DND-41 (cell line): ENCODE measurements around the gene DBP.

Experiments
- ATAC-seq: fragments of 200-7000 bp; cut with Tn5 transposase; 3 replicates; pipeline ENCODE4 v1.9.1; 2021; ENCODE audit warnings: low read depth; ENCODE audit not compliant: insufficient read depth
- DNase-seq: peaks from one replicate; pipeline ENCODE4 v3.0.0-alpha.2; 2020
- H2AFZ ChIP-seq: 2 replicates; pipeline ENCODE4 v1.6.0; 2012; ENCODE audit warnings: low read depth, low read length
- H3K27ac ChIP-seq: 2 replicates; pipeline ENCODE4 v1.5.1; 2012; ENCODE audit warnings: low read length, inconsistent platforms
- H3K27me3 ChIP-seq: fragments of 200-600 bp; sonication (generic); 2 replicates; pipeline ENCODE4 v1.6.0; 2012; ENCODE audit warnings: low read length, mild to moderate bottlenecking, inconsistent platforms; ENCODE audit not compliant: insufficient read depth, poor library complexity
- H3K36me3 ChIP-seq: 2 replicates; pipeline ENCODE4 v1.5.1; 2012; ENCODE audit warnings: low read length, inconsistent platforms; ENCODE audit not compliant: insufficient read depth
- H3K4me1 ChIP-seq: 2 replicates; pipeline ENCODE4 v1.5.1; 2012; ENCODE audit warnings: mild to moderate bottlenecking, low read length; ENCODE audit not compliant: insufficient read depth
- H3K4me2 ChIP-seq: 2 replicates; pipeline ENCODE4 v1.6.0; 2012; ENCODE audit warnings: mild to moderate bottlenecking, moderate library complexity, low read length, inconsistent platforms; ENCODE audit not compliant: insufficient read depth
- H3K4me3 ChIP-seq, 2 experiments: fragments of 200-600 bp in 1 of 2; shearing (Covaris generic) in 1 of 2; 2 replicates each; pipeline ENCODE4 v1.5.1; 2012 to 2016; ENCODE audit warnings: inconsistent platforms in 2 of 2, low read length in 2 of 2, mild to moderate bottlenecking in 2 of 2, low read depth in 1 of 2, moderate library complexity in 1 of 2
- H3K79me2 ChIP-seq: 2 replicates; pipeline ENCODE4 v1.6.0; 2012; ENCODE audit warnings: low read length, inconsistent platforms; ENCODE audit not compliant: insufficient read depth
- H3K9ac ChIP-seq: 2 replicates; pipeline ENCODE4 v1.6.0; 2012; ENCODE audit warnings: low read depth, mild to moderate bottlenecking, inconsistent platforms, low read length, moderate library complexity
- H3K9me3 ChIP-seq: 2 replicates; pipeline ENCODE4 v1.5.1; 2012; ENCODE audit warnings: low read length, moderate library complexity, mild to moderate bottlenecking, inconsistent platforms; ENCODE audit not compliant: insufficient read depth, severe bottlenecking
- H4K20me1 ChIP-seq: 2 replicates; pipeline ENCODE4 v1.6.0; 2012; ENCODE audit warnings: low read length; ENCODE audit not compliant: insufficient read depth
- EZH2 ChIP-seq: IDR thresholded peaks from 3 replicates; pipeline ENCODE4 v1.6.1; 2012; ENCODE audit warnings: borderline replicate concordance, low read depth, mild to moderate bottlenecking, moderate library complexity, low read length, inconsistent platforms; ENCODE audit not compliant: severe bottlenecking
- TF ChIP-seq, protein P1 (sequence below): IDR thresholded peaks from 2 replicates; pipeline ENCODE4 v1.5.1; 2012; ENCODE audit warnings: borderline replicate concordance, low read length, moderate library complexity, mild to moderate bottlenecking; ENCODE audit not compliant: poor library complexity, severe bottlenecking; ENCODE audit errors: extremely low read depth

The DBP gene

DNA sequence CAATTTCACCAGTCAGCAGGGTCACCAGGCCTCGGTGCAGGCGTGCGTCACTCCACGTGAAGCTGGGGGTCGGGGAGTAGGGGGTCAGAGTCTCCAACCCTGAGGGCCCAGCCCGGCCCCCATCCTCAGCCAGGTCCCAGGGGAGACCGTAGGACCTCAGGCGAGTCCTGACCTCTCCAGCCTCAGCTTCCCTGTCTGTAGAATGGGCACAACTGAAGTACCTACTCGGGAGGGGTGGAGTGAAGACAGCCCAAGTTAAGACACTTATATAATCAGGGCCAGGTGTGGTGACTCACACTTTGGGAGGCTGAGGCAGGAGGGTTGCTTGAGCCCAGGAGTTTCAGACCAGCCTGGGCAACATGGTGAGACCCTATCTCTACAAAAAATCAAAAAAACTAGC lies 33.3 kb downstream of the DBP start:
- TF ChIP-seq, protein P1, sequence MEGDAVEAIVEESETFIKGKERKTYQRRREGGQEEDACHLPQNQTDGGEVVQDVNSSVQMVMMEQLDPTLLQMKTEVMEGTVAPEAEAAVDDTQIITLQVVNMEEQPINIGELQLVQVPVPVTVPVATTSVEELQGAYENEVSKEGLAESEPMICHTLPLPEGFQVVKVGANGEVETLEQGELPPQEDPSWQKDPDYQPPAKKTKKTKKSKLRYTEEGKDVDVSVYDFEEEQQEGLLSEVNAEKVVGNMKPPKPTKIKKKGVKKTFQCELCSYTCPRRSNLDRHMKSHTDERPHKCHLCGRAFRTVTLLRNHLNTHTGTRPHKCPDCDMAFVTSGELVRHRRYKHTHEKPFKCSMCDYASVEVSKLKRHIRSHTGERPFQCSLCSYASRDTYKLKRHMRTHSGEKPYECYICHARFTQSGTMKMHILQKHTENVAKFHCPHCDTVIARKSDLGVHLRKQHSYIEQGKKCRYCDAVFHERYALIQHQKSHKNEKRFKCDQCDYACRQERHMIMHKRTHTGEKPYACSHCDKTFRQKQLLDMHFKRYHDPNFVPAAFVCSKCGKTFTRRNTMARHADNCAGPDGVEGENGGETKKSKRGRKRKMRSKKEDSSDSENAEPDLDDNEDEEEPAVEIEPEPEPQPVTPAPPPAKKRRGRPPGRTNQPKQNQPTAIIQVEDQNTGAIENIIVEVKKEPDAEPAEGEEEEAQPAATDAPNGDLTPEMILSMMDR, result no peak
- no peak for TF ChIP-seq EZH2
- no peak for ATAC-seq
- H3K27me3 ChIP-seq, result no peaks in the 10 kb centered on the region
- DNase-seq, result no peak
- H3K4me1 ChIP-seq, result no peaks in the 10 kb centered on the region
- H3K27ac ChIP-seq, result no peak overlapping the region
- no peak overlapping the region for H3K4me2 ChIP-seq
- no peak overlapping the region for H2AFZ ChIP-seq
- H3K9me3 ChIP-seq, result no peaks in the 10 kb centered on the region
- H3K79me2 ChIP-seq, result no peaks in the 10 kb centered on the region
- H4K20me1 ChIP-seq, result no peaks in the 10 kb centered on the region
- H3K36me3 ChIP-seq, result no peaks in the 10 kb centered on the region
- H3K4me3 ChIP-seq, result no peak overlapping the region
- no peak overlapping the region for H3K9ac ChIP-seq

DNA sequence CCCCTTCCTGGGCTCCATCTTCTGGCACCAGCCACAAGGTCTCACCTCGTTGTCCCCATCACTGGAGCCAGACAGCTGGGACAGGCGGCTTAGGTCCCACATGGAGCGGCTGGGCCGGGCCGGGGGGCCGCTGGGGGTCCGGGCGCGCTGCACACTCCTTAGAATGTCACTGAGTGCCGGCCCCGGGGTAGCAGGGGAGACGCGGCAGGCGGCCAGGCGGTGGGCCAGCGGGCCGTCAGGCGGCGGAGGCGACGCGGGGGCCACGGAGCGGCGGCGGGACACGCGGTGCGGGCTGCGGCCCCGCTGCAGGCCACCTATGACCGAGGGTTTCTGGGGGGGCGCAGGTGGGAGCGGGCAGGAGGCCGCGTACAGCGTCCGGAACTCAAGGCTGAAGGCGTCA lies 33.7 kb downstream of the DBP start:
- H3K9me3 ChIP-seq, result no peaks in the 10 kb centered on the region
- H2AFZ ChIP-seq, result no peak overlapping the region
- H3K36me3 ChIP-seq, result no peaks in the 10 kb centered on the region
- H3K9ac ChIP-seq, result no peak overlapping the region
- H3K4me3 ChIP-seq, result no peak overlapping the region
- H3K4me1 ChIP-seq, result no peaks in the 10 kb centered on the region
- no peaks in the 10 kb centered on the region for H3K27me3 ChIP-seq
- DNase-seq (no peak), ATAC-seq (no peak)
- H3K4me2 ChIP-seq, result no peak overlapping the region
- no peak overlapping the region for H3K27ac ChIP-seq
- TF ChIP-seq EZH2, result no peak
- TF ChIP-seq, protein P1, result no peak
- no peaks in the 10 kb centered on the region for H4K20me1 ChIP-seq
- H3K79me2 ChIP-seq, result no peaks in the 10 kb centered on the region

DNA sequence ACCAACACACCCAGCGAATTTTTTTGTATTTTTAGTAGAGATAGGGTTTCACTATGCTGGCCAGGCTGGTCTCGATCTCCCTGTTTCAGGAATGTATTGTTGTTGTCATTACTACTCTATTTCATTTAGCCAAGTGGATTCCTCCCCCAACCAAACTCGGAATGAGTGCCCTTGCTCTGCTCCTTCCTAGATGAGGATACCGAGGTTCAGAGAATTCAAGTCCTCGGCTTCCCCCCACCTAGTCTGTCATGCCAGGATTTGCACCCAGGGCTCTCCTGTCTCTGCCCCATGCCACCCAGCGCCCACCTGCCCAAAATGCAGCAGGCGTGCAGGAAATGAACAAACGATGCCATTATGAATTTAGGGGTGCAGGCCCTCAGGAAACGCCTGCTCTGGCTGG lies 34.2 kb downstream of the DBP start:
- Histone ChIP-seq H4K20me1 (no peaks in the 10 kb centered on the region), H2AFZ (no peak overlapping the region), H3K36me3 (no peaks in the 10 kb centered on the region), H3K27me3 (no peaks in the 10 kb centered on the region), H3K27ac (no peak overlapping the region), H3K4me3 (no peak overlapping the region), H3K9ac (no peak overlapping the region), H3K79me2 (no peaks in the 10 kb centered on the region), H3K9me3 (no peaks in the 10 kb centered on the region), H3K4me1 (no peaks in the 10 kb centered on the region), H3K4me2 (no peak overlapping the region)
- ATAC-seq (no peak), DNase-seq (no peak)
- TF ChIP-seq, protein P1, result no peak
- TF ChIP-seq EZH2, result no peak
